Measurements from ENCODE around the gene ZC3H7A. TPM values are rescaled to one million over a fixed set of nuclear protein-coding genes. Genes with fewer than 3 reads are reported as not detected.

The ZC3H7A gene
- total and polyA plus RNA-seq, 9 of the 15 experiments (the other 6 are each of a cell fraction or from before 2014, with no cell fraction given): 19.8 to 49.1 (median 28.2) TPM

GRCh38 chr16:11742536-11743307 lies 54.3 kb downstream of the ZC3H7A start, which contains the start of gene TXNDC11 (continued):
- TF ChIP-seq CGGBP1 (CRISPR knock-in tag; IDR thresholded peaks at IDR 0.05) (peak; percentile 73), DNMT1 (IDR thresholded peaks at IDR 0.05) (no peak), ZNF561 (CRISPR knock-in tag; conservative IDR thresholded peaks at IDR 0.05) (no peak), FOXO4 (CRISPR knock-in tag; IDR thresholded peaks at IDR 0.05) (no peak), IRF1 (CRISPR knock-in tag; IDR thresholded peaks at IDR 0.05; ENCODE audit: borderline replicate concordance) (no peak), ZNF174 (CRISPR knock-in tag; IDR thresholded peaks at IDR 0.05) (no peak), ZNF311 (CRISPR knock-in tag; IDR thresholded peaks at IDR 0.05) (no peak), ZNF436 (CRISPR knock-in tag; IDR thresholded peaks at IDR 0.05) (no peak), ATF4 (CRISPR knock-in tag; IDR thresholded peaks at IDR 0.05) (no peak), BCL6 (CRISPR knock-in tag; IDR thresholded peaks at IDR 0.05) (no peak), KHSRP (IDR thresholded peaks at IDR 0.05) (no peak), AFF1 (IDR thresholded peaks at IDR 0.05; ENCODE audit: low read depth in 1 of 2, partially characterized antibody in 2 of 2) (no peak), MTF1 (CRISPR knock-in tag; IDR thresholded peaks at IDR 0.05; ENCODE audit: borderline replicate concordance) (no peak), ZNF121 (CRISPR knock-in tag; conservative IDR thresholded peaks at IDR 0.05) (0 out of 2 replicates have a peak, but pooled peaks have one; percentile 1), ARID3A (IDR thresholded peaks at IDR 0.05; ENCODE audit: borderline replicate concordance, low read depth, low read length) (no peak), ZNF280B (CRISPR knock-in tag; IDR thresholded peaks at IDR 0.05) (no peak)
